K562 (cell line): ENCODE data around the gene PPIL1. TPM values are rescaled to one million over a fixed set of nuclear protein-coding genes. Genes with fewer than 3 reads are reported as not detected.

Source experiments
- ATAC-seq: fragments of 200-7000 bp; cut with Tn5 transposase; 3 replicates; pipeline ENCODE4 v1.9.1; 2020; ENCODE audit warnings: moderate library complexity
- BruUV-seq: library from RNA; stranded (reverse); fragments of 400-500 nt; replicated peaks from 2 replicates; lab custom pipeline; 2021; lab: Mats Ljungman, UMichigan
- CTCF ChIA-PET: fragments of 300-600 bp; formaldehyde crosslinking; extraction: SDS; loops from one replicate; lab custom pipeline; 2021; ENCODE audit warnings: low intra/inter-chr PET ratio; lab: Yijun Ruan, JAX
- POLR2A ChIA-PET: fragments of 300-600, 350-650 bp; sonication (Branson Sonifier 250); formaldehyde crosslinking; extraction: SDS; loops from one replicate; lab custom pipeline; 2021; ENCODE audit warnings: antibody characterized with exemption, inconsistent platforms; lab: Yijun Ruan, JAX
- DNase-seq, 4 experiments: peaks; one replicate each; pipeline versions ENCODE4 v3.0.0 to v3.0.0-alpha.2; 2011 to 2018; ENCODE audit warnings: low spot score in 3 of 4, mixed read lengths in 3 of 4; ENCODE audit errors: extremely low read depth in 1 of 4
- FAIRE-seq: peaks from 2 replicates; lab custom pipeline; 2011; peaks lifted over from hg19 to GRCh38; lab: Jason Lieb, UNC
- H2AFZ ChIP-seq: 2 replicates; pipeline ENCODE4 v1.6.0; 2011; ENCODE audit warnings: low read depth, low read length, control low read depth, inconsistent platforms
- H3K27ac ChIP-seq: fragments of 200-600 bp; 3 replicates; pipeline ENCODE4 v1.8.0; 2011; ENCODE audit warnings: low read depth, mild to moderate bottlenecking, control low read depth, inconsistent platforms, low read length, moderate library complexity, mixed read lengths; ENCODE audit errors: extremely low read depth
- H3K27me3 ChIP-seq, 2 experiments: fragments of 300-600 bp in 1 of 2; 2 replicates in 1 of 2; 3 replicates in 1 of 2; pipeline versions ENCODE4 v1.6.0 to v1.8.0; 2011; ENCODE audit warnings: inconsistent platforms in 2 of 2, low read length in 2 of 2, mild to moderate bottlenecking in 1 of 2, mixed read lengths in 1 of 2, moderate library complexity in 1 of 2; ENCODE audit not compliant: control insufficient read depth in 2 of 2, insufficient read depth in 2 of 2
- H3K36me3 ChIP-seq: fragments of 300-600 bp; 3 replicates; pipeline ENCODE4 v1.8.0; 2011; ENCODE audit warnings: mild to moderate bottlenecking, low read length, inconsistent platforms; ENCODE audit not compliant: control insufficient read depth, insufficient read depth
- H3K4me1 ChIP-seq, 2 experiments: fragments of 200-600 bp in 1 of 2; replicated peaks in 1 of 2; 2 replicates in 1 of 2; 3 replicates in 1 of 2; pipeline versions ENCODE4 v1.5.1 to v1.8.0; 2011; ENCODE audit warnings: inconsistent platforms in 2 of 2, low read length in 2 of 2, mild to moderate bottlenecking in 1 of 2, mixed read lengths in 1 of 2, moderate library complexity in 1 of 2; ENCODE audit not compliant: control insufficient read depth in 2 of 2, insufficient read depth in 2 of 2
- H3K4me2 ChIP-seq: 2 replicates; pipeline ENCODE4 v1.6.1; 2011; ENCODE audit warnings: low read length, control low read depth, inconsistent platforms, mixed read lengths; ENCODE audit not compliant: insufficient read depth
- H3K4me3 ChIP-seq: fragments of 200-600 bp; sonication (generic), shearing (Covaris generic); 2 replicates; pipeline ENCODE4 v1.5.1; 2016; ENCODE audit warnings: control low read depth, inconsistent platforms
- H3K79me2 ChIP-seq: fragments of 200-600 bp; 3 replicates; pipeline ENCODE4 v1.8.0; 2011; ENCODE audit warnings: low read length, inconsistent platforms; ENCODE audit not compliant: control insufficient read depth, insufficient read depth
- H3K9ac ChIP-seq, 2 experiments: 2 replicates each; pipeline versions ENCODE4 v1.6.0 to v1.6.1; 2011; ENCODE audit warnings: low read depth in 2 of 2, low read length in 2 of 2, control low read depth in 1 of 2, inconsistent platforms in 1 of 2, mild to moderate bottlenecking in 1 of 2, mixed read lengths in 1 of 2; ENCODE audit not compliant: insufficient read depth in 1 of 2
- H3K9me1 ChIP-seq: one replicate; pipeline ENCODE4 v1.6.0; 2011; ENCODE audit warnings: inconsistent platforms, mild to moderate bottlenecking, low read length, moderate library complexity; ENCODE audit not compliant: control insufficient read depth, insufficient read depth
- H3K9me3 ChIP-seq: replicated peaks from 2 replicates; pipeline ENCODE4 v1.5.1; 2011; ENCODE audit warnings: low read depth, low read length, inconsistent platforms; ENCODE audit not compliant: control insufficient read depth, insufficient read depth
- H4K20me1 ChIP-seq: replicated peaks from 2 replicates; pipeline ENCODE4 v1.6.1; 2011; ENCODE audit warnings: low read length, inconsistent platforms, mixed read lengths; ENCODE audit not compliant: control insufficient read depth, insufficient read depth
- BHLHE40 ChIP-seq: IDR thresholded peaks from 2 replicates; pipeline ENCODE4 v1.6.1; 2011; ENCODE audit warnings: low read length, improper control_type of control experiment
- CBX3 ChIP-seq, 2 experiments: IDR thresholded peaks; 1 replicate in 1 of 2; 2 replicates in 1 of 2; pipeline ENCODE4 v1.6.1; 2012; ENCODE audit warnings: inconsistent platforms in 2 of 2, low read length in 2 of 2, borderline replicate concordance in 1 of 2, control low read depth in 1 of 2
- GTF2A2 ChIP-seq: IDR thresholded peaks from 2 replicates; pipeline ENCODE4 v1.6.1; 2016; ENCODE audit warnings: mild to moderate bottlenecking, missing genetic modification characterization, missing compliant biosample characterization
- JUND ChIP-seq, 2 experiments: IDR thresholded peaks; 2 replicates in 1 of 2; 3 replicates in 1 of 2; pipeline ENCODE4 v1.6.1; 2011; ENCODE audit warnings: borderline replicate concordance in 2 of 2, low read depth in 2 of 2, low read length in 2 of 2, improper control_type of control experiment in 1 of 2, missing biosample characterization in 1 of 2, missing genetic modification characterization in 1 of 2, missing genetic modification reagents in 1 of 2
- MAFK ChIP-seq: IDR thresholded peaks from 2 replicates; pipeline ENCODE4 v1.6.1; 2011; ENCODE audit warnings: low read length, improper control_type of control experiment
- MAZ ChIP-seq, 2 experiments: fragments of 450-650 bp in 1 of 2; sonication (generic) in 1 of 2; formaldehyde crosslinking; IDR thresholded peaks in 1 of 2; conservative IDR thresholded peaks in 1 of 2; 2 replicates each; pipeline versions ENCODE4 v1.4.0 to v1.5.0; 2020; ENCODE audit warnings: mild to moderate bottlenecking in 1 of 2, missing genetic modification reagents in 1 of 2
- NFATC3 ChIP-seq: fragments of 450-650 bp; IDR thresholded peaks from 2 replicates; pipeline ENCODE4 v1.6.1; 2017; ENCODE audit warnings: mild to moderate bottlenecking
- NFIC ChIP-seq: fragments of 450-650 bp; IDR thresholded peaks from 2 replicates; pipeline ENCODE4 v1.6.1; 2017; ENCODE audit warnings: mild to moderate bottlenecking, inconsistent platforms
- PURB ChIP-seq: sonication (generic); formaldehyde crosslinking; IDR thresholded peaks from 2 replicates; pipeline ENCODE4 v1.9.0; 2021; ENCODE audit warnings: low read depth, mild to moderate bottlenecking, missing genetic modification reagents
- RAD21 ChIP-seq, 2 experiments: fragments of 250-450 bp in 1 of 2; fragments of 450-650 bp in 1 of 2; sonication (Bioruptor Pico) in 1 of 2; formaldehyde crosslinking in 1 of 2; IDR thresholded peaks in 1 of 2; conservative IDR thresholded peaks in 1 of 2; 2 replicates each; pipeline versions ENCODE4 v1.4.0 to v1.8.0; 2020 to 2022; ENCODE audit warnings: mild to moderate bottlenecking in 2 of 2, moderate library complexity in 1 of 2
- SMARCC2 ChIP-seq: fragments of 450-650 bp; IDR thresholded peaks from 2 replicates; pipeline ENCODE4 v1.6.1; 2017; ENCODE audit warnings: antibody characterized with exemption, moderate library complexity, mild to moderate bottlenecking, low read depth
- SRF ChIP-seq, 2 experiments: fragments of 250-450, 450-650 bp in 1 of 2; sonication (Bioruptor Pico) in 1 of 2; sonication (generic) in 1 of 2; formaldehyde crosslinking; IDR thresholded peaks; 2 replicates each; pipeline versions ENCODE4 v1.5.0 to v1.5.1; 2020 to 2022; ENCODE audit warnings: mild to moderate bottlenecking in 1 of 2, missing genetic modification reagents in 1 of 2
- TBL1XR1 ChIP-seq, 2 experiments: IDR thresholded peaks; 2 replicates each; pipeline ENCODE4 v1.6.1; 2012; ENCODE audit warnings: improper control_type of control experiment in 2 of 2, low read length in 2 of 2, mild to moderate bottlenecking in 1 of 2
- TCF3 ChIP-seq: sonication (generic); formaldehyde crosslinking; IDR thresholded peaks from 2 replicates; pipeline ENCODE4 v1.4.0; 2020; ENCODE audit warnings: mild to moderate bottlenecking, missing genetic modification reagents
- TEAD4 ChIP-seq, 2 experiments: sonication (generic) in 1 of 2; formaldehyde crosslinking in 1 of 2; IDR thresholded peaks; 2 replicates each; pipeline versions ENCODE4 v1.6.1 to v1.8.0; 2012 to 2022; ENCODE audit warnings: borderline replicate concordance in 1 of 2, inconsistent platforms in 1 of 2, low read length in 1 of 2, mild to moderate bottlenecking in 1 of 2, missing genetic modification reagents in 1 of 2
- ZNF12 ChIP-seq: sonication (generic); formaldehyde crosslinking; IDR thresholded peaks from 2 replicates; pipeline ENCODE4 v1.4.0; 2020; ENCODE audit warnings: mild to moderate bottlenecking, missing genetic modification reagents
- ZNF23 ChIP-seq: fragments of 250-450 bp; sonication (Bioruptor Pico); IDR thresholded peaks from 2 replicates; pipeline ENCODE4 v1.4.0; 2020; ENCODE audit warnings: mild to moderate bottlenecking
- WGBS: fragments of 100-300 bp; shearing (Covaris generic); methylation state at CpG from one replicate; pipeline ENCODE4 v1.1.6; 2016; ENCODE audit warnings: low coverage, mixed read lengths; ENCODE audit not compliant: insufficient coverage; ENCODE audit errors: missing lambda C conversion rate; 5-methylcytosine and 5-hydroxymethylcytosine counted together
- in situ Hi-C: fragments of 300-500 bp; cut with MboI; formaldehyde crosslinking; loops from 4 replicates; pipeline ENCODE4 v1.15.0; 2018; ENCODE audit warnings: inconsistent platforms, mixed read lengths
- intact Hi-C: fragments of 100-400 bp; cut with micrococcal nuclease; formaldehyde crosslinking; loops from 2 replicates; pipeline ENCODE4 v1.14.2; 2022
- polyA plus RNA-seq, 8 experiments: library from polyadenylated mRNA; depleted of rRNA in 4 of 8; stranded (reverse) in 5 of 8; unstranded in 3 of 8; fragments of >200 nt; fragmentation: Nextera tagmentation in 2 of 8; fragmentation: Illumina TruSeq in 1 of 8; extraction: Ambion mirVana in 2 of 8; extraction: Trizol in 1 of 8; gene quantifications; 2 replicates each; pipeline versions ENCODE4 v1.2.1 to v1.2.3, GENCODE V29; 2011 to 2014; ENCODE audit warnings: inconsistent platforms in 1 of 8, missing spikeins in 1 of 8
- total RNA-seq, 7 experiments: library from RNA; depleted of rRNA in 6 of 7; stranded (reverse); fragments of >200 nt in 6 of 7; fragmentation: Illumina TruSeq in 2 of 7; extraction: Trizol in 2 of 7; gene quantifications; 2 replicates each; pipeline versions ENCODE4 v1.2.1 to v1.2.3, GENCODE V29; 2011 to 2021; ENCODE audit warnings: low replicate concordance in 1 of 7
- TF ChIP-seq, protein P1 (sequence below), 3 experiments: IDR thresholded peaks in 2 of 3; conservative IDR thresholded peaks in 1 of 3; 2 replicates each; pipeline ENCODE4 v1.5.1; 2011 to 2012; ENCODE audit warnings: low read length in 3 of 3, mild to moderate bottlenecking in 3 of 3, control low read depth in 2 of 3, improper control_type of control experiment in 1 of 3, inconsistent platforms in 1 of 3, low read depth in 1 of 3, mixed read lengths in 1 of 3, moderate library complexity in 1 of 3; ENCODE audit not compliant: insufficient read depth in 2 of 3
- TF ChIP-seq, protein P2 (sequence below): fragments of 250-450 bp; sonication (Bioruptor Pico); IDR thresholded peaks from 2 replicates; pipeline ENCODE4 v1.9.0; 2021; ENCODE audit warnings: mild to moderate bottlenecking

Gene PPIL1
- total and polyA plus RNA-seq, 9 of the 15 experiments (the other 6 are each of a cell fraction or from before 2014, with no cell fraction given) = 65.8 to 205 (median 130) TPM

DNA sequence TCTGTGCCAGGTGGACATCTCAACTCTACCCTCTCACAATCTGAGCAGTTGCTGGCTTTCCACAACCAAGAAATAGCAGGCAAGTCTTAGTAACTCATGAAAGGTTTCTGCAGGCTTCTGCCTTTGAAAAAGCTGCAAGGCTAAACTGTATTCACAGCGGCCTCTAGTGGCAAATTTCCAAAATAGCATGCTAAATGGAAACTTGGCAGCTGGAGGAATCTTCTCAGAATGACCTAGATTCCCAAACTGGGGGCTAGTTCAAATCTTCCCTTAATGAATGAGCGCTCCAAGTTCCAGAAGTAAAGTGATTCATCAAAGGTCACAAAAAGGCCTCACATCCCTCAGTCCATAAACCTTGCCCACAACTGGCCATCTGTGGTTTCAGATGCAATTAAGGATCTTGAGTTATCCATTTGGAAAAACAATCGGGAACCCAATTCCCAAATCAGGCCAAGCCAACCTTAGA, 23.4 kb downstream of the PPIL1 start:
- Histone ChIP-seq H3K4me1 (peaks cover 22 to 35% of the 10 kb centered on the region in 2 experiments), H3K27ac (no peak overlapping the region), H3K4me3 (no peak overlapping the region), H3K9me3 (no peaks in the 10 kb centered on the region), H3K36me3 (peaks cover 48% of the 10 kb centered on the region), H3K4me2 (no peak overlapping the region), H3K79me2 (no peaks in the 10 kb centered on the region), H4K20me1 (no peaks in the 10 kb centered on the region), H3K27me3 (no peaks in the 10 kb centered on the region), H3K9me1 (peaks cover 3% of the 10 kb centered on the region), H3K9ac (no peak overlapping the region), H2AFZ (no peak overlapping the region)
- CTCF ChIA-PET = interaction anchor here (0.7 to 2.9 kb wide), 8 partner anchors 13 to 1051 kb away, joined by 3 to 37 read pairs (median 6); no protein-coding TSS in a partner anchor
- intact Hi-C loops (loop anchor here (1.0 kb wide), 3 partner anchors 41 to 167 kb away; no protein-coding TSS in a partner anchor), in situ Hi-C loops (loop anchor here (5.0 kb wide), 1 partner anchor 84 kb away; no protein-coding TSS in a partner anchor)
- no TSS peak for BruUV-seq
- 29% methylated on average over 3 of the region's 3 CpGs for WGBS
- FAIRE-seq (peak; percentile 74), DNase-seq (peak; percentile 62 to 84 (median 66)), ATAC-seq (peak; percentile 39)
- POLR2A ChIA-PET = interaction anchor here (0.6 to 3.0 kb wide), 14 partner anchors 10 to 243 kb away, joined by 3 to 60 read pairs (median 4); partner anchors contain the start of genes C6orf89 and PPIL1
- TF ChIP-seq TBL1XR1 (IDR thresholded peaks at IDR 0.05; ENCODE audit: low read length in 2 of 2) (no peak), ZNF12 (CRISPR knock-in tag) (no peak), BHLHE40 (0 out of 2 replicates have a peak, but pooled peaks have one; percentile 17), SRF (CRISPR knock-in tag; IDR thresholded peaks at IDR 0.05) (0 out of 4 replicates have a peak, but pooled peaks of 1 of the 2 experiments have one; percentile 23), NFIC (peak; percentile 16; the same call in 1 of the 2 replicates), RAD21 (CRISPR knock-in tag; conservative IDR thresholded peaks at IDR 0.05 in 1 of 2, IDR thresholded peaks at IDR 0.05 in 1 of 2) (peak; percentile 95), CBX3 (IDR thresholded peaks at IDR 0.05; ENCODE audit: borderline replicate concordance in 1 of 2, low read length in 2 of 2) (peak in 1 of 2 experiments; percentile 73; a peak in 2 of 3 replicates), NFATC3 (no peak), ZNF23 (CRISPR knock-in tag) (no peak), GTF2A2 (no peak), MAZ (CRISPR knock-in tag; conservative IDR thresholded peaks at IDR 0.05 in 1 of 2, IDR thresholded peaks at IDR 0.05 in 1 of 2) (peak in 1 of 2 experiments; percentile 57; a peak in 1 of 4 replicates), SMARCC2 (no peak), JUND (IDR thresholded peaks at IDR 0.05; ENCODE audit: borderline replicate concordance, low read depth, low read length) (0 out of 2 replicates have a peak, but pooled peaks have one; percentile 18), JUND (tag; IDR thresholded peaks at IDR 0.05; ENCODE audit: borderline replicate concordance, low read depth, low read length) (no peak), TCF3 (CRISPR knock-in tag) (no peak), PURB (CRISPR knock-in tag) (no peak), MAFK (peak; percentile 13; the same call in 1 of the 2 replicates), TEAD4 (IDR thresholded peaks at IDR 0.05; ENCODE audit: low read length) (peak; percentile 7; the same call in 1 of the 2 replicates), TEAD4 (CRISPR knock-in tag; IDR thresholded peaks at IDR 0.05; ENCODE audit: borderline replicate concordance) (no peak)
- TF ChIP-seq, protein P1, sequence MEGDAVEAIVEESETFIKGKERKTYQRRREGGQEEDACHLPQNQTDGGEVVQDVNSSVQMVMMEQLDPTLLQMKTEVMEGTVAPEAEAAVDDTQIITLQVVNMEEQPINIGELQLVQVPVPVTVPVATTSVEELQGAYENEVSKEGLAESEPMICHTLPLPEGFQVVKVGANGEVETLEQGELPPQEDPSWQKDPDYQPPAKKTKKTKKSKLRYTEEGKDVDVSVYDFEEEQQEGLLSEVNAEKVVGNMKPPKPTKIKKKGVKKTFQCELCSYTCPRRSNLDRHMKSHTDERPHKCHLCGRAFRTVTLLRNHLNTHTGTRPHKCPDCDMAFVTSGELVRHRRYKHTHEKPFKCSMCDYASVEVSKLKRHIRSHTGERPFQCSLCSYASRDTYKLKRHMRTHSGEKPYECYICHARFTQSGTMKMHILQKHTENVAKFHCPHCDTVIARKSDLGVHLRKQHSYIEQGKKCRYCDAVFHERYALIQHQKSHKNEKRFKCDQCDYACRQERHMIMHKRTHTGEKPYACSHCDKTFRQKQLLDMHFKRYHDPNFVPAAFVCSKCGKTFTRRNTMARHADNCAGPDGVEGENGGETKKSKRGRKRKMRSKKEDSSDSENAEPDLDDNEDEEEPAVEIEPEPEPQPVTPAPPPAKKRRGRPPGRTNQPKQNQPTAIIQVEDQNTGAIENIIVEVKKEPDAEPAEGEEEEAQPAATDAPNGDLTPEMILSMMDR (IDR thresholded peaks at IDR 0.05 in 2 of 3, conservative IDR thresholded peaks at IDR 0.05 in 1 of 3; ENCODE audit: insufficient read depth in 2 of 3, low read depth in 1 of 3, low read length in 3 of 3) = peak; percentile 86 to 98 (median 91)
- TF ChIP-seq, protein P2, sequence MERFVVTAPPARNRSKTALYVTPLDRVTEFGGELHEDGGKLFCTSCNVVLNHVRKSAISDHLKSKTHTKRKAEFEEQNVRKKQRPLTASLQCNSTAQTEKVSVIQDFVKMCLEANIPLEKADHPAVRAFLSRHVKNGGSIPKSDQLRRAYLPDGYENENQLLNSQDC = peak; percentile 48; the same call in 1 of the 2 replicates
